HL-60 (cell line): ENCODE measurements around the gene WDCP.

Experiments used
- POLR2AphosphoS5 ChIP-seq: IDR thresholded peaks from 2 replicates; pipeline ENCODE4 v1.6.1; 2012; ENCODE audit warnings: low read depth
- SPI1 ChIP-seq: IDR thresholded peaks from 2 replicates; pipeline ENCODE4 v1.6.1; 2012; ENCODE audit warnings: low read depth, mild to moderate bottlenecking, borderline replicate concordance
- TF ChIP-seq, protein P1 (sequence below): IDR thresholded peaks from one replicate; pipeline ENCODE4 v1.5.1; 2011; ENCODE audit warnings: low read length, control low read depth, inconsistent platforms; ENCODE audit not compliant: insufficient read depth

DNA sequence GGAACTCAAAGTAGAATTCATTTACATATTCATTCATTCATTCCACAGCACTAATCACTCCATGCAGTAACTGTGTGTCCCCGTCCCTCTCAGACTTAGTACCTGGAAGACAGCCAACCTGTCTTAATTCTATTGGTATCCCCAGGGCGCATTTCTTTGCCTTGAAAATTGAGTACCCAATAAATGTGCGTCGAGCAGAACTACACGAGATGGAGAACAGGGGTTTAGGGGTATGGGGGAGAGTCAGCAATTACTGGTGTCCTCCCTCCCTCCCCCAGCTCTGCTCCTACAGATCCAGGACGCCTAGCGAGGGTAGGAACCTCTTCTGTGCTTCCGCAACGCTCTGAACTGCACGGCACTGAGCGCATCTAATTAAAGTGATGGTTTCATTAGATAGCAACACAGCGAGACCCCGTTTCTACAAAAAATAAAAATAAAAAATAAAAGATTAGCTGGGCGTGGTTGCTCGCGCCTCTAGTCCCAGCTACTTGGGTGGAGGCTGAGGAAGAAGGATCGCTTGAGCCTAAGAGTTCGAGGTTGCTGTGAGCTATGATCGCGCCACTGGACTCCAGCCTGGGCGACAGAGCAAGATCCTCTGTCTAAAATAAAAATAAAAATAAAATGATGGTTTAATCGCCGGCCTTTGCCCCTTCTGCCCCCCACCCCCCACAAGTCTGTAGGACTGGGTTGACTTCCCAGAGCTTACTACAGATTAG is 1.7 kb upstream of the WDCP start:
- TF ChIP-seq, protein P1, sequence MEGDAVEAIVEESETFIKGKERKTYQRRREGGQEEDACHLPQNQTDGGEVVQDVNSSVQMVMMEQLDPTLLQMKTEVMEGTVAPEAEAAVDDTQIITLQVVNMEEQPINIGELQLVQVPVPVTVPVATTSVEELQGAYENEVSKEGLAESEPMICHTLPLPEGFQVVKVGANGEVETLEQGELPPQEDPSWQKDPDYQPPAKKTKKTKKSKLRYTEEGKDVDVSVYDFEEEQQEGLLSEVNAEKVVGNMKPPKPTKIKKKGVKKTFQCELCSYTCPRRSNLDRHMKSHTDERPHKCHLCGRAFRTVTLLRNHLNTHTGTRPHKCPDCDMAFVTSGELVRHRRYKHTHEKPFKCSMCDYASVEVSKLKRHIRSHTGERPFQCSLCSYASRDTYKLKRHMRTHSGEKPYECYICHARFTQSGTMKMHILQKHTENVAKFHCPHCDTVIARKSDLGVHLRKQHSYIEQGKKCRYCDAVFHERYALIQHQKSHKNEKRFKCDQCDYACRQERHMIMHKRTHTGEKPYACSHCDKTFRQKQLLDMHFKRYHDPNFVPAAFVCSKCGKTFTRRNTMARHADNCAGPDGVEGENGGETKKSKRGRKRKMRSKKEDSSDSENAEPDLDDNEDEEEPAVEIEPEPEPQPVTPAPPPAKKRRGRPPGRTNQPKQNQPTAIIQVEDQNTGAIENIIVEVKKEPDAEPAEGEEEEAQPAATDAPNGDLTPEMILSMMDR, result no peak
- TF ChIP-seq SPI1 (no peak), POLR2AphosphoS5 (no peak)
